HCT116 (cell line): Measurements from ENCODE around the gene ITPK1. TPM values are rescaled to one million over a fixed set of nuclear protein-coding genes. Genes with fewer than 3 reads are reported as not detected.
A peak's percentile ranks its signal among the peaks of the same experiment; 100 is the strongest.

ENCODE experiments used
- ATAC-seq: fragments of 200-7000 bp; cut with Tn5 transposase; 2 replicates; pipeline ENCODE4 v1.9.1; 2020; ENCODE audit warnings: mild to moderate bottlenecking, moderate library complexity
- BruUV-seq: library from RNA; stranded (reverse); fragments of 400-500 nt; replicated peaks from 2 replicates; lab custom pipeline; 2021; lab: Mats Ljungman, UMichigan
- CTCF ChIA-PET: fragments of 300-600 bp; sonication (Branson Sonifier 250); formaldehyde crosslinking; loops from one replicate; lab custom pipeline; 2021; ENCODE audit warnings: antibody characterized with exemption; lab: Charles Lee
- POLR2A ChIA-PET: fragments of 300-600, 350-600 bp; sonication (Branson Sonifier 250); formaldehyde crosslinking; loops from one replicate; lab custom pipeline; 2021; ENCODE audit warnings: antibody characterized with exemption; lab: Charles Lee
- RAD21 ChIA-PET, 2 experiments: fragments of 300-600 bp; sonication (Branson Sonifier 250); formaldehyde crosslinking; loops; one replicate each; lab custom pipeline; 2023; ENCODE audit warnings: low total read pairs in 2 of 2; ENCODE audit not compliant: uncharacterized antibody in 2 of 2, unreplicated experiment in 2 of 2, low non-redundant PET in 1 of 2; lab: Charles Lee
- DNase-seq: peaks from one replicate; pipeline ENCODE4 v3.0.0-alpha.2; 2010; ENCODE audit warnings: low read depth, low spot score
- H2AFZ ChIP-seq: fragments of 200-600 bp; shearing (Covaris generic), sonication (generic); 2 replicates; pipeline ENCODE4 v1.6.1; 2017; ENCODE audit warnings: low read depth, mixed run types, mixed read lengths, antibody characterized with exemption, low read length; ENCODE audit not compliant: poor library complexity, severe bottlenecking
- H3K27ac ChIP-seq: 2 replicates; pipeline ENCODE4 v1.5.1; 2012; ENCODE audit warnings: low read depth, low read length
- H3K27me3 ChIP-seq: fragments of 200-600 bp; sonication (generic); 2 replicates; pipeline ENCODE4 v1.6.1; 2016; ENCODE audit warnings: mixed run types, low read length, mixed read lengths; ENCODE audit not compliant: insufficient read depth
- H3K36me3 ChIP-seq, 2 experiments: fragments of 200-500 bp in 1 of 2; fragments of 200-600 bp in 1 of 2; sonication (Bioruptor generic) in 1 of 2; sonication (generic) in 1 of 2; 2 replicates each; pipeline versions ENCODE4 v1.5.1 to v1.6.1; 2014 to 2016; ENCODE audit warnings: low read length in 2 of 2, inconsistent platforms in 1 of 2, mixed read lengths in 1 of 2, mixed run types in 1 of 2; ENCODE audit not compliant: insufficient read depth in 2 of 2, control insufficient read depth in 1 of 2
- H3K4me1 ChIP-seq, 2 experiments: fragments of 200-600 bp in 1 of 2; sonication (generic) in 1 of 2; 2 replicates each; pipeline versions ENCODE4 v1.5.1 to v1.6.1; 2012 to 2017; ENCODE audit warnings: low read length in 2 of 2, inconsistent platforms in 1 of 2, mild to moderate bottlenecking in 1 of 2, mixed read lengths in 1 of 2, mixed run types in 1 of 2, moderate library complexity in 1 of 2; ENCODE audit not compliant: insufficient read depth in 2 of 2, control insufficient read depth in 1 of 2
- H3K4me2 ChIP-seq: fragments of 200-600 bp; sonication (generic); 2 replicates; pipeline ENCODE4 v1.6.1; 2017; ENCODE audit warnings: mixed run types, low read length, mixed read lengths
- H3K4me3 ChIP-seq, 2 experiments: fragments of 200-600 bp in 1 of 2; sonication (generic) in 1 of 2; replicated peaks in 1 of 2; 2 replicates each; pipeline ENCODE4 v1.5.1; 2011 to 2016; ENCODE audit warnings: low read length in 2 of 2, control low read depth in 1 of 2, low read depth in 1 of 2, mild to moderate bottlenecking in 1 of 2, mixed read lengths in 1 of 2, mixed run types in 1 of 2
- H3K79me2 ChIP-seq: fragments of 200-600 bp; sonication (generic); 2 replicates; pipeline ENCODE4 v1.6.1; 2017; ENCODE audit warnings: mild to moderate bottlenecking, mixed run types, low read length, moderate library complexity, mixed read lengths; ENCODE audit not compliant: insufficient read depth
- H3K9ac ChIP-seq: fragments of 200-600 bp; sonication (generic); 2 replicates; pipeline ENCODE4 v1.6.1; 2016; ENCODE audit warnings: low read length, mixed read lengths
- H3K9me2 ChIP-seq: fragments of 200-600 bp; sonication (generic), shearing (Covaris generic); 2 replicates; pipeline ENCODE4 v1.6.1; 2017; ENCODE audit warnings: mixed run types, mild to moderate bottlenecking, moderate library complexity; ENCODE audit not compliant: insufficient read depth
- H3K9me3 ChIP-seq, 2 experiments: fragments of 200-500 bp in 1 of 2; fragments of 200-600 bp in 1 of 2; sonication (Bioruptor generic) in 1 of 2; sonication (generic) in 1 of 2; 2 replicates each; pipeline ENCODE4 v1.6.1; 2014 to 2017; ENCODE audit warnings: low read length in 2 of 2, mixed read lengths in 2 of 2, inconsistent platforms in 1 of 2, low read depth in 1 of 2, mild to moderate bottlenecking in 1 of 2, mixed run types in 1 of 2, moderate library complexity in 1 of 2; ENCODE audit not compliant: control insufficient read depth in 1 of 2, insufficient read depth in 1 of 2
- H4K20me1 ChIP-seq: fragments of 200-600 bp; sonication (generic), shearing (Covaris generic); 2 replicates; pipeline ENCODE4 v1.6.1; 2017; ENCODE audit warnings: mixed run types, mild to moderate bottlenecking, moderate library complexity; ENCODE audit not compliant: insufficient read depth
- CEBPB ChIP-seq: IDR thresholded peaks from 2 replicates; pipeline ENCODE4 v1.6.1; 2012; ENCODE audit warnings: low read depth
- FOSL1 ChIP-seq: IDR thresholded peaks from 2 replicates; pipeline ENCODE4 v1.6.1; 2012; ENCODE audit warnings: low read depth
- RAD21 ChIP-seq: IDR thresholded peaks from 2 replicates; pipeline ENCODE4 v1.6.1; 2012; ENCODE audit warnings: low read depth, mild to moderate bottlenecking
- TCF7L2 ChIP-seq: IDR thresholded peaks from 2 replicates; pipeline ENCODE4 v1.7.0; 2011; ENCODE audit warnings: borderline replicate concordance, inconsistent platforms; ENCODE audit not compliant: insufficient read depth, insufficient read length; ENCODE audit errors: extremely low read depth
- intact Hi-C: fragments of 100-400 bp; cut with micrococcal nuclease; formaldehyde crosslinking; loops from 2 replicates; pipeline ENCODE4 v1.10.0; 2022
- total RNA-seq: library from RNA; stranded (reverse); gene quantifications from one replicate; pipeline ENCODE4 v1.2.1, GENCODE V29; 2021; ENCODE audit not compliant: unreplicated experiment
- TF ChIP-seq, protein P1 (sequence below): IDR thresholded peaks from 2 replicates; pipeline ENCODE4 v1.6.1; 2011; ENCODE audit warnings: mild to moderate bottlenecking, low read length, moderate library complexity; ENCODE audit not compliant: insufficient replicate concordance; ENCODE audit errors: extremely low read depth
- TF ChIP-seq, protein P2 (sequence below): IDR thresholded peaks from 2 replicates; pipeline ENCODE4 v1.6.1; 2012; ENCODE audit warnings: low read depth

ITPK1 gene
- total RNA-seq, 1 experiment from 2014 or later, result 70.2 TPM

DNA sequence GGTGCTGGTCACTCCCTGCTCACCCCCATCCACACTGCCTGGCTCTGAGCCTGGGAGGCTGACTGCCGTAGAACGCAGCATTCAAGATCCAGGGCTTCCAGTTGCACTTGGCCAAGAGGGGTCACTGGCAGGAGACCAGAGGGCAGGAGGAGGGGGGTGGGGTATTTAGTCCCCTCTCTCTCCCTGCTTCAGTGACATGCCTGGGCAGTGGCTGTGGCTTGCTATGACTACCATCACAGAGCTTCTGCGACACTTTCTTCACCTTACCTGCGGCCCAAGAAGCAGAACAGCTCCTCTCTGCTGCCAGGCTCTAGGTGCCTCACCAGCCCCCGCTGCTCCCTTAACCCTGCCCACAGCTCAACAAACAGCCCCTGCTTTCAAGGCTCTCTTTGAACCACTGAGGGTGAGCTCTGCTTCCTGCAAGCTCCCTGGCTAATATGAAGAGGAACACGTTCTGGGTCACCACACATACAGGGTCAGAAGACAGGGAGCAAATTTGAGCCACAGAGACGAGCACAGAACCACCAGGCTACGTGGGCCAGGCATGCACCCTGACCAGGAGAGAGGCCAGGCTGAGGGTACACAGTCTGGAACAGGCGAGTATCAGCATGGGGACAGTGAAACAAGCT is 55.7 kb downstream of the ITPK1 start:
- POLR2A ChIA-PET, result no interaction called here
- TF ChIP-seq, protein P1, sequence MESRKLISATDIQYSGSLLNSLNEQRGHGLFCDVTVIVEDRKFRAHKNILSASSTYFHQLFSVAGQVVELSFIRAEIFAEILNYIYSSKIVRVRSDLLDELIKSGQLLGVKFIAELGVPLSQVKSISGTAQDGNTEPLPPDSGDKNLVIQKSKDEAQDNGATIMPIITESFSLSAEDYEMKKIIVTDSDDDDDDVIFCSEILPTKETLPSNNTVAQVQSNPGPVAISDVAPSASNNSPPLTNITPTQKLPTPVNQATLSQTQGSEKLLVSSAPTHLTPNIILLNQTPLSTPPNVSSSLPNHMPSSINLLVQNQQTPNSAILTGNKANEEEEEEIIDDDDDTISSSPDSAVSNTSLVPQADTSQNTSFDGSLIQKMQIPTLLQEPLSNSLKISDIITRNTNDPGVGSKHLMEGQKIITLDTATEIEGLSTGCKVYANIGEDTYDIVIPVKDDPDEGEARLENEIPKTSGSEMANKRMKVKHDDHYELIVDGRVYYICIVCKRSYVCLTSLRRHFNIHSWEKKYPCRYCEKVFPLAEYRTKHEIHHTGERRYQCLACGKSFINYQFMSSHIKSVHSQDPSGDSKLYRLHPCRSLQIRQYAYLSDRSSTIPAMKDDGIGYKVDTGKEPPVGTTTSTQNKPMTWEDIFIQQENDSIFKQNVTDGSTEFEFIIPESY, result no peak
- TF ChIP-seq FOSL1 (no peak), TCF7L2 (no peak), RAD21 (no peak), CEBPB (no peak)
- TF ChIP-seq, protein P2, sequence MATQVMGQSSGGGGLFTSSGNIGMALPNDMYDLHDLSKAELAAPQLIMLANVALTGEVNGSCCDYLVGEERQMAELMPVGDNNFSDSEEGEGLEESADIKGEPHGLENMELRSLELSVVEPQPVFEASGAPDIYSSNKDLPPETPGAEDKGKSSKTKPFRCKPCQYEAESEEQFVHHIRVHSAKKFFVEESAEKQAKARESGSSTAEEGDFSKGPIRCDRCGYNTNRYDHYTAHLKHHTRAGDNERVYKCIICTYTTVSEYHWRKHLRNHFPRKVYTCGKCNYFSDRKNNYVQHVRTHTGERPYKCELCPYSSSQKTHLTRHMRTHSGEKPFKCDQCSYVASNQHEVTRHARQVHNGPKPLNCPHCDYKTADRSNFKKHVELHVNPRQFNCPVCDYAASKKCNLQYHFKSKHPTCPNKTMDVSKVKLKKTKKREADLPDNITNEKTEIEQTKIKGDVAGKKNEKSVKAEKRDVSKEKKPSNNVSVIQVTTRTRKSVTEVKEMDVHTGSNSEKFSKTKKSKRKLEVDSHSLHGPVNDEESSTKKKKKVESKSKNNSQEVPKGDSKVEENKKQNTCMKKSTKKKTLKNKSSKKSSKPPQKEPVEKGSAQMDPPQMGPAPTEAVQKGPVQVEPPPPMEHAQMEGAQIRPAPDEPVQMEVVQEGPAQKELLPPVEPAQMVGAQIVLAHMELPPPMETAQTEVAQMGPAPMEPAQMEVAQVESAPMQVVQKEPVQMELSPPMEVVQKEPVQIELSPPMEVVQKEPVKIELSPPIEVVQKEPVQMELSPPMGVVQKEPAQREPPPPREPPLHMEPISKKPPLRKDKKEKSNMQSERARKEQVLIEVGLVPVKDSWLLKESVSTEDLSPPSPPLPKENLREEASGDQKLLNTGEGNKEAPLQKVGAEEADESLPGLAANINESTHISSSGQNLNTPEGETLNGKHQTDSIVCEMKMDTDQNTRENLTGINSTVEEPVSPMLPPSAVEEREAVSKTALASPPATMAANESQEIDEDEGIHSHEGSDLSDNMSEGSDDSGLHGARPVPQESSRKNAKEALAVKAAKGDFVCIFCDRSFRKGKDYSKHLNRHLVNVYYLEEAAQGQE, result no peak
- TF ChIP-seq, all 23 proteins: peak for 0
- Histone ChIP-seq H3K9me3 (no peaks in the 10 kb centered on the region), H3K9ac (no peak overlapping the region), H2AFZ (no peak overlapping the region), H3K9me2 (no peaks in the 10 kb centered on the region), H3K36me3 (no peaks in the 10 kb centered on the region), H3K27me3 (no peaks in the 10 kb centered on the region), H3K4me3 (no peak overlapping the region), H3K27ac (no peak overlapping the region), H3K79me2 (no peaks in the 10 kb centered on the region), H4K20me1 (no peaks in the 10 kb centered on the region), H3K4me2 (no peak overlapping the region), H3K4me1 (peaks cover 0 to 14% of the 10 kb centered on the region in 2 experiments; a peak in 3 of 4 replicates)
- no TSS peak for BruUV-seq
- intact Hi-C loops, result no loop called here
- ChIA-PET RAD21 (no interaction called here), CTCF (no interaction called here)
- ATAC-seq, result peak; percentile 48
- DNase-seq, result no peak
